Panc1 (cell line): Measurements from ENCODE around the gene TP63.

Experiments
- CTCF ChIP-seq: fragments of 450-650 bp; IDR thresholded peaks from 2 replicates; pipeline ENCODE4 v1.5.1; 2017; ENCODE audit warnings: mild to moderate bottlenecking
- POLR2AphosphoS5 ChIP-seq: IDR thresholded peaks from 2 replicates; pipeline ENCODE4 v1.6.1; 2012; ENCODE audit warnings: mild to moderate bottlenecking, low read depth, low read length, moderate library complexity
- REST ChIP-seq, 2 experiments: IDR thresholded peaks; 2 replicates each; pipeline ENCODE4 v1.6.1; 2011 to 2012; ENCODE audit warnings: low read depth in 2 of 2, control low read depth in 1 of 2, low read length in 1 of 2, mild to moderate bottlenecking in 1 of 2, moderate library complexity in 1 of 2; ENCODE audit not compliant: insufficient read depth in 1 of 2
- SIN3A ChIP-seq: IDR thresholded peaks from 2 replicates; pipeline ENCODE4 v1.6.1; 2012; ENCODE audit warnings: low read depth, mild to moderate bottlenecking, low read length, moderate library complexity, borderline replicate concordance; ENCODE audit not compliant: insufficient read depth

- no peak for TF ChIP-seq SIN3A
- no peak for TF ChIP-seq CTCF
- no peak for TF ChIP-seq POLR2AphosphoS5
- TF ChIP-seq REST (IDR thresholded peaks at IDR 0.05; ENCODE audit: insufficient read depth in 1 of 2, low read depth in 2 of 2, low read length in 1 of 2): no peak
Observed at GRCh38 chr3:189766416-189766815, 135.2 kb downstream of the TP63 start.
